ENCODE data around the gene CD80.
A peak's percentile ranks its signal among the peaks of the same experiment; 100 is the strongest.
"Not testable (repeated sequence)": the region's sequence is repeated elsewhere in the genome, so short reads cannot be mapped to it uniquely, and the experiment has no call there.

Gene CD80, protein sequence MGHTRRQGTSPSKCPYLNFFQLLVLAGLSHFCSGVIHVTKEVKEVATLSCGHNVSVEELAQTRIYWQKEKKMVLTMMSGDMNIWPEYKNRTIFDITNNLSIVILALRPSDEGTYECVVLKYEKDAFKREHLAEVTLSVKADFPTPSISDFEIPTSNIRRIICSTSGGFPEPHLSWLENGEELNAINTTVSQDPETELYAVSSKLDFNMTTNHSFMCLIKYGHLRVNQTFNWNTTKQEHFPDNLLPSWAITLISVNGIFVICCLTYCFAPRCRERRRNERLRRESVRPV

DNA sequence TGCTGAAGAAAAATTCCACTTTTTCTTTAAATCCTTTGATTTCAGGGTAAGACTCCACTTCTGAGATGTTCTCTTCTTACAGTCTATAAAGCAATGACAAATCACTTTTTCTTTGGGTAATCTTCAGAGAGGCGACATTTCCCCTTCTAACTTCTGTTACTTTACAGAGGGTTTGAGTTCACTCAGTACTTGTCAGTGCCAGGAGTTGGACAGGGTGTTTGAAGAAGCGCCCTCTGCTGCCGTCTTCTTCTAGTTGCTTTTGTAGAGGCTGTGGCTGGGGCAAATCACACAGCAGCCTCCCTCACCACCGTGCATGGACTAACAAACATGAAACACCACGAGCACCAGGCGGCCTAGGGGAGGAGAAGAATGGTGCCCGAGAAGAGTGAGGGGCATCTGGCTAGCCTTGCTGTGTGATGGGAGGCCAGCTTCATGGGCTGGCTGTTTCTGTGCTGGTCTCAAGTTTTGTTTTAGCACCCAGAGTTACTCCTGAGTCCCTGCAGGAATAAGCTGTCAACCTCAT is at the start of gene CD80:
Gene CD80, minus strand, starts transcription at position 174 of the 523 bp plus-strand sequence. CDS start 1,886 bp downstream, outside the sequence.
- DNase-seq, result peak; percentile 79

DNA sequence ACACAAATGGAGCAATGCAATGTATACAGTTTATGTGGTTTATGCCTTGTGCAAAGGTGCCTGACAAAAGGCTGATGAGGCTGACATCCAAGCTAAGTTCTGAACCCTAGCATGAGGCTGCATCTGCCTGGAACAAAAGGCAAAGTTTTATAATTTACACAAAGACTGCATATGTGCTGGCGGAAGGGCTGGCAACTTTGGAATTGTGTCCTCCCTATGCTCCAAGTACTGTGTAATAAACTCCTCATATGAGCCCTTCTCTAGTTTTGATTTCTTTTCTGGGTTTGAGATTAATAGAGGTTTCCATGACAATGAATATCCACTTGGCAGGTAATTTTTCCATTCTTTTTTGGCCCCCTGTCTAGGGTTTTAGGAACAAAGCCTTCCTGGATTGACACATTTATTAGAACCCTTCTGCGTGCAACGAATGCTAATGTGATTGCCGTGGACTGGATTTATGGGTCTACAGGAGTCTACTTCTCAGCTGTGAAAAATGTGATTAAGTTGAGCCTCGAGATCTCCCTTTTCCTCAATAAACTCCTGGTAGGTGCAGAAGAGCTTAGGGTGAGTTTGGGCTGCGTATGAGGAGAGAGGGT is 49.1 kb upstream of the CD80 start:
- DNase-seq, result no peak

DNA sequence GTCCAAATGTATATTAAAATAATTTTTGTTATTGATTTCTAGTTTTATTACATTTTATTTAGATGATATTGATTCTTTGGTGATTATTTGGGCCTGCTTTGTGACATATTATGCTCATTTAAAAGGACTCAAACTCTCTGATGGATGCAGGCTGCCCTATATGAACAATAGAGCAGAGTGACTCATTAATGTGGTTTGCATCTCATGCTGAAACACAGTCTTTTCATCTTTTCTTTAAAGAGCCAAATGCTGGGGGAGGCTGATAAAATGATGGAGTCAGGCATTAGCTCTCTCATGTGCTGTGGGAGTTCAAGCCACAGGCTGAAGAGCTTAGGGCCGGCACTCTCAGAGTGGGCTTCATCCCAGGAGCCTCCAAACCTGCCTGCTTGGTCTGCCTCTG is 45.5 kb upstream of the CD80 start:
- no peak for DNase-seq

DNA sequence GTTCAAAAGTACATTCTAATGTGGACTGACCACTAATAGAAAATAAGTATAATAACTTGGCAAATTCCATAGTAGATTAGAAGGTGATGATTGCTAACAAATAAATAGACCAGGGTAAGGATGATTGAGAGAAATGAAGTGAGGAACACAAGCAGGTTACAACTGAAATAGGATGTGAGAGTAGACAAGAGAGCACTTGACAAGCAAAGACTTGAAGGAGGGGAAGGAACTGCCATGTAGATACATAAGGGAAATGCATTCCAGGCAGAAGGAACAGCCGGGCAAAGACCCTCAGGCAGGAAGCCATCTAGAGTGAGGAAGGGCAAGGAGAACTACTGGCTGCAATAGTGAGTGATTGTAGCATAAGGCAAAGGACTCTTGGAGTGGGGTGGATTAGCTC is 43.3 kb upstream of the CD80 start:
- no peak for DNase-seq

DNA sequence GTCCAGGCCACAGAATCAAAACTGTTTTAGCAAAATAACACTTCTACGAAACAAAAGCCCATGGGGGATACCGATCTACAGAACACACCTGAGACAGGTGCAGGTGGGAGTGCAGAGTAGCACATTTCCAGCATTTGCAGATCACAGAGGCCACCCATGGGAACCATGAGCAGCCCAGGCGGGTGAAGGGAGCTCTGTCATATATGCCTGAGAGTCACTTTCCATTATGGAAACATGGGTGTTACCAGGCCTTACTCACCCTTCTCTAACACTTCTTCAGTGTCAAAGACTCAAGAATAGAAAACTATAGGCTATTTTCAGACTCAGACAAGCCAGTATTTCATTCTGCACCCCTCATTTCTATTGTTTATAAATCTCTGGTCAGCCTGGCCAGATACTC is 41.7 kb upstream of the CD80 start:
- DNase-seq, result no peak

DNA sequence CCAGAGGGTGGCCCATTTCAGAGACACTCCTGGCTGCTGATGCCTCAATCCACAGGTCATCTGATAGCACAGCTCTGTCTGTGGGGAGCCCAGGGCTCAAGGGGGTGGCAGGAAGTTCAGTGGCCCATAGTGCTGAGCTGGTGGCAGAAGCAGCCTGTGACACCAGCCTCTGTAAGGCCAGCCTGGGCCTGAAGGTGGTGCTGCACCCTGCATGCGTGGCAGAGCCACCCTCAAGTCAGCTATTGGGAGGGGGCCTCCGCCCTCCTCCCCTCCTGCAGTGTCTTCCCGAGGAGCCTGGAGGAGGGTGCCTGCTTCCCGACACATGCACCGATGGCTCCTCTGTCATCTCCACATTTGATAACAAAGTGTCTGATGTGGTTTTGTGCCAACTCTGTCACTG is 41.3 kb upstream of the CD80 start:
- DNase-seq, result peak; percentile 76

DNA sequence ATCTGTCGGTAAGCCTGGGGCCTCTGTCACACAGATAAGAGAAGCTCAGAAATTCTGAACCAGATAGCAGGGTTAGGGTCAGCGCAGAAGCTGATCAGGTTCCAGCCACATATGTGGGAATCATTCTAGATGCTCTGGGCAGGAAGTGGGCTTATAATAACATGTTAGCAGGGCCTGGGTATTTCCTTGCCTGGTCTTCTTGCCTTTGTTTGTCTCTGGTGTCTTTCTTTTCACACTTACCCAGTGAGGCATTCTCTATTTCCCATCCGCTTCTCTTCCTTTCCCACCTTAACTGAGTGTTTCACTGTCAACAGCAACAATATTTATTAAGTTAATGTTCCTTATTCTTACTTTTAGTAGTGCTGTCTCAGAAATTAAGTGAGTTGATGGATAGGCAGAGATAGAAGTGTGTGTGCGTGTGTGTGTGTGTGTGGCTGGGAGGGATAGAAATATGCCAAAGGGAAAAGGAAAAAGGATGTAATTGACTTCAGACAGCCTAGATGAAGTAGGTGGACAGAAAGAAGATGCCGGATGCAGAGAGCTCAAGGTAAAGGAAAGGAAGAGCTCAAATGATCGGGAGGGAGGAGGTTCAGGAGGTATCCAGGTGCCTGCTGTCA is 40.3 kb upstream of the CD80 start:
- no peak for DNase-seq

DNA sequence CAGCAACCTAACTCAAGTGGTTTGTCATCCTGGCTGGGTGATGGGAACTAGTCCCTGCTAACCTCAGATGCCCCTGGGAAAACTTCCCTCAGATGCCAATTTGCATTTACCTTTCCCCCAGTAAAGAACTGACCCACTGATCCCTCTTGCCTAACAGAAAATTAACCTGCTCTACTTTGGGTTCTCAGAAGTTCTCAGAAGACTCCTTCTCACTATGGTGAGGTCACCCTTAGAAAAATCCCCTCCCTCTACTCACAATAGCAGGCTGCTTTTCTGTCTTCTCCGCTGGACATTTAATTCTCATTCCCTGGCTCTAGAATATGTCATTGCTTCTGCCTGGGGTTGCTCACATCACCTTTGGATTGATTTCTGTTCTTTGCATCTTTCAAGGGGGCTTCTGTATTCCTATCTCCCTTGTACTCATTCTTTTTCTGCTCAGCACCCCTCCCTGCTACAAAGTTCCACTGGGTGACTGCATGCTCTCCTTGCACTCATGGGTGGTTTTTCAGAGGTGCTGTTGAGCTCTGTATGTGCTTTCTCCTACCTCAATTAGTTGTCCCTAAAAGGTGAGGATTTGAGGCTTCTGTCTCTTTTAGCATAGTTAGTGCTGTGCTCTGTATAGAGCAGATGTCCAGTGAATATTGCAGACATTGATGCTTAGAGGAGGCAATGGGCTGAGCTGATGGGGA is 39.1 kb upstream of the CD80 start:
- no peak for DNase-seq

DNA sequence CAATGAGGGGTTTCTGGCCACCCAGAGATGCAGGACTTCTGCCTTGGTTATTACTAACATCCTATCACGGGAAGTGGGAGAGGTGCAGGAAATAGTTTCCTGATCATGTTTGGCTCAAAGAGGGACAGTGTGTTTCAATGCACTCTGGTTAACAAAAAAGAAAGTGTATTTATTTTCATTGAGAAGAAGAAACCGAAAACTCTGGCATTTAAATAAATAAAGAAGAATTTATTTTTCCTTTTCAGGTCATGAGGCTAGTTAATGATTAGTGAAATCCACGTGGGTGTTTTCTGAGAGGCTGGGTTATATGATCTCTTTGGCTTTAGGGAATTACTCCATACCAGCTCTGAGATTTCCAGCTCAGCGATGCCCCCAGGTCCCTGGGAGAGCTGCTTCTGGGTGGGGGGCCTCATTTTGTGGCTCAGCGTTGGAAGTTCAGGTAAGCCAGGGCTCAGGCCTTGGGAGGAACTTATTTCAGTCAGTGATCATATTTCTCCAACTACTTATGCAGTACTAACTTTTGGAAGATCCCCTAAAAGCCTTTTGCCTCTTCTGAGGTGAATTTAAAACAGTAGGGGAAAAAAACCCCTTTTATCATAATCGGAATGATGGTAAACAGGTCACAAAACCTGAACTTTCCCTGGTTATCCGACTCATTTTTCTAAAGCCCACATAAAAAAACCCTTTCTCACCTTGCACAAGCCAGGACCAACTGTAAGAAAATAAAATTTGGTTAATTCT is 38.3 kb upstream of the CD80 start, which contains the start of gene PLA1A:
Gene PLA1A, plus strand, starts transcription at position 338 of the 741 bp plus-strand sequence. Its CDS starts 29 bp downstream, at position 367.
- DNase-seq, result no peak

DNA sequence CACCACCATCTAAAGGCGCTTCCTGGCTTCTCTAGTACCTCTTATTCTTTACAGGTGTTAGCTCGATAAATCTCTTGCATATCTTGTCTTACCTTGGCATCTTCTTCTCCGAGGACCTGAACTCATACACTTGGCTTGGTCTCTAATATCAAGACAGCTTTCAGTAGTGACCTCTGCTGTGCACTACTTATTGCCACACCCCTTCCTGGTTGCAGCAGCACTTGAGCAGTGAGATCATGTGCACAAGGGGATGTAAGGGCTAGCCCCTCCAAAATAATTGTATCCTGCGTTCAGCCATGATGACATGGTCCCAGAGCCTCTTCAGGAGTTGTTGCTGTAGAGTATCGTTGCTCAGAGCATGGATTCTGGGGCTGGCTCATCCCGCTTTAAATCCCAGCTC is 37.0 kb upstream of the CD80 start:
- DNase-seq, result no peak

DNA sequence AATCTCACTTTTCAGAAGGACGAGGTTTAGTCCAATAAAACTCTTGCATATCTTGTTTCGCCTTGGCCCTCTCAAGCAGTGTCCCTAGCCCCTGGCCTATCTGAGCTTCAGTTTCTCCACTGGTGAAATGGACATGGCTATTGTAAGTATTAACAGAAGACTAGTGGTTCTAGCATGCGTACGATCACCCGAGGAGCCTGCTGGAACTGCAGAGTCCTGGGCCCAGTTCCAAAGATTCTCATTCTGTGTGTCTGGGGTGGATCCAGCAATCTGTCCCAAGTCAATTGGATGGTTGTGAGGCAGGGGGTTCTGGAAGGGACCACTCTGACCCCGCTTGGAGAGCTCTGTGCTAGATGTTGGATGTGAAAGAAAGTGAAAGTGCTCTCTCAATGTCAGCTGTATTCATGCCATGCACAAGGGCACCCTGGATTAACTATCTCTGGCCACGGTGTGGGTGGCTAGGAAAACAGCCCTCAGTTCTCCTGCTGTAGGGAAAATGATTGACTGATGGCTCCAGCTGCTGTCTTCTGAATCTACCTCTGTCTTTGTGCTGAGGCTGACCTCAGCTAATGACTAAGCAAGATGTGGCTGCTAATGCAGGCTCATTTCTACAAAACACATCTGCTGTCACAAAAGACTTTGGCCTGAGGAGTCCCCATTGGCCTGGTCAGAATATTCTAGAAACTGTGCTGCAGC is 36.4 kb upstream of the CD80 start:
- no peak for DNase-seq

DNA sequence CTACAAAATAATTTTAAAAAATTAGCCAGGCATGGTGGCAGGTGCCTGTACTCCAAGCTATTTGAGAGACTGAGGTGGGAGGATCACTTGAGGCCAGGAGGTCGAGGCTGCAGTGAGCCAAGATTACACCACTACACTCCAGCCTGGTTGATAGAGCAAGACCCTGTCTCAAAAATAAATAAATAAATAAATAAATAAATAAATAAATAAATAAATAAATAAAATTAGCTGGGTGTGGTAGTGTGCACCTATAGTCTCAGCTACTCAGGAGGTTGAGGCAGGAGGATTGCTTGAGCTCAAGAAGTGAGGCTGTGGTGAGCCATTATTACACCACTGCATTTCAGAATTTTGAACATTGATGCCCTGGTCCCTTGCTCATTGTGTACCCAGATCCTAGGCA is 35.5 kb upstream of the CD80 start:
- not testable (repeated sequence) for DNase-seq

DNA sequence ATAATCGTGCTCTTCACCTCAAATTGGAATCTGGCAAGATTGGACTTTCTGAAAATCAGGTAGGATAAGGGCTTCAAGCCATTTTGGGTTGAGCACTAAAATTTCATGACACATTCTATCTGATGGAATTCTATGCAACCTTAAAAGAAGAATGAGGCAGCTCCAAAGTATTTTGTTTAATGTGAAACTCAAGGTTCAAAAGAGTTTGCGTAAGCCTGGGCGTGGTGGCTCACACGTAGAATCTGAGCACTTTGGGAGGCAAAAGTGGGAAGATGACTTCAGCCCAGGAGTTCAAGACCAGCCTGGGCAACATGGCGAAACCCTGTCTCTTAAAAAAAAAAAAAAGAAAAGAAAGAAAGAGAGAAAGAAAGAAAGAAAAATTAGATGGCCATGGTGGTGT is 34.7 kb upstream of the CD80 start:
- no peak for DNase-seq

DNA sequence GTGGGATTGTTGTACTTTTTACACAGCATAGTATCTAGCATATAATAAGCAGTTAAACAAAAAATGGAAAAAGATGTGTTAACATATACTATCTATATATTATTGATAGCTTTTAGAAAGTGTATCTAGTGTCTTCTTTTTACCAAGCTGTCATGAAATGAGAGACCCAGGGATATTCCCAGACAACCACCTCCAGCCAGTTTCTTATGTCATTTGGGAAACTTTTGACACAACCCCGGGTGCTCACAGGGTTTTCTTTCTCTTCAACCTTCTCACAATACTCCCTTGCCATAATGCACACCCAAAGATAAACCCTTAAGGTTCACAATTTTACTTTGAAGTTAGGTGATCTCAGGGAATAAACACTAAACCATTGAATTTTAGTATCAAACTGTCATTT is 33.4 kb upstream of the CD80 start:
- no peak for DNase-seq

DNA sequence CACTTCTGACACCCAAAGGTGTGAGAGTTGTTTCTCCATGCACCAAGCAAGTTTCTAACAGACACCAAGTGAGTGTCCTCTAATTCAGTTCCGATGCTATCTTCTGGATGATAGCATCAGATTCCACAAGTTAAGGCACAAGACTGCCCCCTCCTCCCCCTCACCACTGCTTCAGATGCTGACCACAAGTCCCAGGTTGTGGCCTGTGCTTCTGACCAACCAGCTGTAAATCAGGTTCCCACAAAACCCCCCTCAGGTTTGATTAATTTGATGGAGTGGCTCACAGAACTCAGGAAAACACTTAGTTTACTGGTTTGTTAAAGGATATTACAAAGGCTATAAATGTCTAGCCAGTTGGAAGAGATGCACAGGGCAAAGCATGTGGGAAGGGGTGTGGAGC is 31.3 kb upstream of the CD80 start:
- DNase-seq, result no peak

DNA sequence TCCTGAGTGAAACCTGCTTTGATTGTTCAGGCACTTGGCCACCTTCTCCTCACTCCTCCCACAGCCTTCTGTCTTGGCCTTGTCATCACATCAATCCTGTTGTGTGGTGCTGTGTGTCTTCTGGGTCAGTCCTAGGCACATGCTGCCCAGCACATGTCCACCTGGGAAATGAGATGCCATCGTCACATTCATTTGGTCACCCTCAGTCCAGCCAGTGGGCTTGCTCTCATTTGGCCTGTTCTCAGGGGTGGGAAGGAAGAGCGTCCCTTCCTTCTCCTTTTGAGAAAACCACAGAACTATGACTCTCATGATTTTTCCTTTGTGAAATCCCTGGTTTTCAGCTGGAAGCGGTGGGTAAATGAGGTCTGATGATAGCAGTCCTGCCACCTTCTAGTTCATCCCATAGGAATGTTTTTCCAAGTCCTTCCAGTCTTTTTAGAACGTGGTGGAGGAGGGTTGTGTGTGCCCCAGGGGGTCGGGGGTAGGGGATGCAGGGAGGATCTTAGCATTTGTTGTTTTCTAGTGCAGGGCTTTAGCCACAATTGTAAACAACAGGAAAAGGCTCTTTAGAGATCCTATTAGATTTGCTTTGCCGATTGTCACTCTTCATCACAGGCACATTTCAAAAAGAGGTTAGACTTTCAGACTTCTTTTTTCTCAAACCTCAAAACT is 29.8 kb upstream of the CD80 start:
- DNase-seq, result no peak

DNA sequence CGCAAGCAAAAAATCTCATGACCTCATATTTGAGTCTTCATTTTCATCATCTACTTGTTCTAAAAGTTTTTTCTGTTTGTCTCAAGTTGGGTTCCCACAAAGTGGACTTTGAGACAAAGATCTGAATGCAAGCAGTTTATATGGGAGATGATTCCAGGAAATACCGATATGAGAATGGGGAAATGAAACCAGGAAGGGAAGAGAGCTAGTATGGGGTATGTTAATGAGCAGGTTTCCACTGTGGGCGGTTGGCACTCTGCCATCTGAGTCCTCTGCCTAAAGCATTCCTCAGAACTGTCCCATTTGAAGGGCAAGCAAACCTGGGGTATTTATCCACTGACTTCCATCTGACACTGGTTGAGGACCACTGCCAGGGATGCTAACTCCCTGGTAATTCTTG is 28.7 kb upstream of the CD80 start:
- DNase-seq, result no peak

DNA sequence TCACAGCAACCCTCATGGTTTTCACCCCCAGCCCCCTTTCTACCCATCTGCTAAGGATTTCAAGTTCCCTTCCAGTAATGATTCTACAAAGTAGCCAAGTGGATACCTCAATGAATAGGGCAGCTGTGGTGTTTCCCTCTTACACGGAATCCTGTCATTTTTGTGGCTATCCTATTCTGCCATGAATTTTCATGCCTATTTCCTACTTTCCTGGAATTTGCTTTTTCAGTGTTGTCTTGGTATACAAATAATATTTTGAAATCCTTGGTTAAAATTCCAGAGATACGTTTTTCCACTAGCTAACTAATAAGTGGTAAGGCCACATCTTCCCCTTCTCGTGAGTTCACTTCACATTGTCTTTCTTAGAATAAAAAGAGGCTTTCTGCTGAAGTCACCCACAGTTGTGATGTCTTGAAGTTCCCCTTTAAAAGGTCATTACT is 27.3 kb upstream of the CD80 start:
- DNase-seq, result no peak

DNA sequence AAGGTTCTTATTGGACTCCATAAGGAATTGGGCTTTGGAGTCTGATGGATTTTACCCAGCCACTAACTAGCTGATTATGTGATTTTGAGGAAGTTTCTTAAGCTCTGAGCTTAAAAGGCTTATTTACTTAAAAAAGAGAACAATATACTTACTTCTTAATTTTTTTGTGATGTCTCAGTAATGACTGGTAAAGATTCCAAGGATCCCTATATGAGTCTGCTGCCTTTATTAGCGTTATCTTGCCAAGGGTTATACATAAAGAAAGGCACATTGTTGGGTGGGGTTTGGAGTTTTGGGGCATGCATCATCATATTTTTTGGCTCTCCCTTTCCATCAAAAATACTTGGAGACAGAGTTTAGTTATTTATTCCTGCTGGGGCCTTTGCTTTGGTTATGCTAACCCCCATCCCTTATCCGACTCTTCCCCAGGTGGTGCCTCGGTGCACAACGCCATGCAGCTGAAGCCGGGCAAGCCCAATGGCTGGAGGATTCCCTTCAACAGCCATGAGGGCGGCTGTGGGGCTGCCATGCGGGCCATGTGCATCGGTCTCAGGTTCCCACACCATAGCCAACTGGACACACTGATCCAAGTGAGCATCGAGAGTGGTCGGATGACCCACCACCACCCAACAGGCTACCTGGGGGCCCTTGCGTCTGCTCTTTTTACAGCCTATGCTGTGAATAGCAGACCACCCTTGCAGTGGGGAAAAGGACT is 26.6 kb upstream of the CD80 start:
- DNase-seq, result no peak

DNA sequence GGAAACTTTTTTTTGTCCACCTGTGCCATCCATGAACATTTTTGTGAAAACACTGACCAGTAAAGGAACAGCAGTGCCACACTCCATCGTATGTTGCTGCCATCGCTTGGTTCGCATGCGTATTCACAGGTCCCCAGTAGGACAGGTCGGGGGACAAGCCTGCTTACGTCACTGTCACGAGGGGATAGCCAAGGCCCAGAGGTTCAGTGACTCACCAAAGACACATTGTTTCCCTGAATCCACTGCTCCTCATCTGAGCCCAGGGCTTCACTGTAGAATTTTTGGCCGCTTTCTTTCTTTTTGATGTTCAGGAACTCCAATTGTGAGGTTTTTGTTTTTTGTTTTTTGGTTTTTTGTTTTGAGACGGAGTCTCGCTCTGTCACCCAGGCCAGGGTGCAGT is 25.8 kb upstream of the CD80 start:
- no peak for DNase-seq

DNA sequence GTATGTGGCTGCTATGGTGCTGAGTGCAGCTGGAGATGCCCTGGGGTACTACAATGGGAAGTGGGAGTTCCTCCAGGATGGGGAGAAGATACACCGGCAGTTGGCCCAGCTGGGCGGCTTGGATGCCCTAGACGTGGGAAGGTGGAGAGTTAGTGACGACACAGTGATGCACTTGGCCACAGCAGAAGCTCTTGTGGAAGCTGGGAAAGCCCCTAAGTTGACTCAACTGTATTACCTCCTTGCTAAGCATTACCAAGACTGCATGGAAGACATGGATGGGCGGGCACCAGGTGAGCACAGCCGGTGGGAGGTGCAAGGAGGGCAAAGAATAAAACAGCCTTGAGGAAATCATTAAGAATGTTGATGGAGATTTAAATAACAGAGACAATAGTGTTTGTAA is 22.8 kb upstream of the CD80 start:
- DNase-seq, result no peak

Measured in islet precursor cell (in vitro differentiated cells).